Astrocyte (in vitro differentiated cells and primary cell): Measurements from ENCODE around the gene SLFN12L.

Experiments
- CTCF ChIP-seq: IDR thresholded peaks from 2 replicates; pipeline ENCODE4 v1.5.1; 2011; ENCODE audit warnings: low read depth, mild to moderate bottlenecking, inconsistent platforms, low read length, moderate library complexity; ENCODE audit not compliant: insufficient read depth
- EZH2 ChIP-seq: IDR thresholded peaks from 2 replicates; pipeline ENCODE4 v1.6.1; 2012; ENCODE audit warnings: mild to moderate bottlenecking, low read length, inconsistent platforms; ENCODE audit not compliant: insufficient read depth

GRCh38 chr17:35433075-35433894, 104.2 kb downstream of the SLFN12L start:
- peak; percentile 15 for TF ChIP-seq CTCF
- no peak for TF ChIP-seq EZH2
